ENCODE data around the gene SNX9.

DNA sequence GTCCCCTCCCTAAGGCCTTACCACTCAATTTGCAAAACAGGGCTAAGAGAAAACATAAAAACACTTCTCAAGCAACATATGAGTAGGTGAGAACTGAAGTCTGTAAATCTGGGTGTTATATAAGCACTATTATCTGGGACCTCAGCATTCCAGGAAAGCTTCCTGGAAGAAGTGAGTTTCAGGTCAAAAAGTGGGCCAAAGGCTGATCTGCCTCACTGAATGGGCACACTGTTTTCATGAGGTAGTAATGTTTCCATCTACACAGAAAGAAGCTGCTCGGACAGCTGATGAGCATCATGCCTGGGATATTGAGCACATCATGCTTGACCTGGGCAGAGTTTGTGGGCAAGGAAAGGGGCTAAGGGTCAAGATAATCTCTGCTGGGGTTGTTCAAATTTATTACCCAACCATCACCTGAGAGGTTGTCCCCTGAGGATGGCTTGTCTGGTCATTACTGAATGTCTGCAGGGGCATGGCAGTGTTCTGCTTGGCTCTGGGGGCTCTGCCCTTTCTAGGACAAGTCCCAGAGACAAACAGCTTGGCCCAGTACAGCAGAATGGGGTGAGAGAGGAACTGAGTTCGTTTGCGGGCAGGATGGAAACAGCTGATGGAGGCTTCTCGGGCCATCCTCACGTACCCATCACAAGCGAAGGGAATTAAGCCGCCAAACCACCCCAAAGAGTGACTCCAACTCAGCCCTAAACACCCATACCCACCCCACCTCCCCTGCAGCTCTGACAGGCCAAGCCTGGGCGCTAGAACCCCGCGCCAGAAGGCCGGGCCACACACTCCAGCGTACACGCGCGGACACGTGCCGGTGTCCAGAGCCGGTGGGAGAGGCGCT lies 157.5 kb downstream of the SNX9 start:
- TF ChIP-seq, protein P1, sequence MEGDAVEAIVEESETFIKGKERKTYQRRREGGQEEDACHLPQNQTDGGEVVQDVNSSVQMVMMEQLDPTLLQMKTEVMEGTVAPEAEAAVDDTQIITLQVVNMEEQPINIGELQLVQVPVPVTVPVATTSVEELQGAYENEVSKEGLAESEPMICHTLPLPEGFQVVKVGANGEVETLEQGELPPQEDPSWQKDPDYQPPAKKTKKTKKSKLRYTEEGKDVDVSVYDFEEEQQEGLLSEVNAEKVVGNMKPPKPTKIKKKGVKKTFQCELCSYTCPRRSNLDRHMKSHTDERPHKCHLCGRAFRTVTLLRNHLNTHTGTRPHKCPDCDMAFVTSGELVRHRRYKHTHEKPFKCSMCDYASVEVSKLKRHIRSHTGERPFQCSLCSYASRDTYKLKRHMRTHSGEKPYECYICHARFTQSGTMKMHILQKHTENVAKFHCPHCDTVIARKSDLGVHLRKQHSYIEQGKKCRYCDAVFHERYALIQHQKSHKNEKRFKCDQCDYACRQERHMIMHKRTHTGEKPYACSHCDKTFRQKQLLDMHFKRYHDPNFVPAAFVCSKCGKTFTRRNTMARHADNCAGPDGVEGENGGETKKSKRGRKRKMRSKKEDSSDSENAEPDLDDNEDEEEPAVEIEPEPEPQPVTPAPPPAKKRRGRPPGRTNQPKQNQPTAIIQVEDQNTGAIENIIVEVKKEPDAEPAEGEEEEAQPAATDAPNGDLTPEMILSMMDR (conservative IDR thresholded peaks at IDR 0.05): no peak
- TF ChIP-seq ZFX (IDR thresholded peaks at IDR 0.05): no peak
